Activated naive CD8-positive, alpha-beta T cell treated with anti-CD3 and anti-CD28 coated beads, Interleukin-2, amount 50 U/mL, for 16 hours (primary cell): Measurements from ENCODE around the gene TBC1D4.

Experiments used
- DNase-seq: peaks from one replicate; pipeline ENCODE4 v3.0.0-alpha.2; 2020; ENCODE audit warnings: low read depth, low spot score

TBC1D4 gene

GRCh38 chr13:75486146-75487062 is 4.4 kb upstream of the TBC1D4 start:
- DNase-seq, result no peak

GRCh38 chr13:75485286-75486062 is 3.5 kb upstream of the TBC1D4 start:
- DNase-seq, result no peak

GRCh38 chr13:75482820-75483079 is 781 bp upstream of the TBC1D4 start:
- no peak for DNase-seq

GRCh38 chr13:75481176-75482069 is 546 bp downstream of the TBC1D4 start:
- DNase-seq, result no peak

GRCh38 chr13:75480671-75481175 is 1.2 kb downstream of the TBC1D4 start:
- DNase-seq, result no peak

- no peak for DNase-seq
Measured at GRCh38 chr13:75479102-75479740, 2.7 kb downstream of the TBC1D4 start.

GRCh38 chr13:75478659-75479058 is 3.3 kb downstream of the TBC1D4 start:
- DNase-seq, result no peak

- DNase-seq, result no peak
Measured at GRCh38 chr13:75474956-75475355, 7.0 kb downstream of the TBC1D4 start.

- no peak for DNase-seq
Measured at GRCh38 chr13:75473468-75473867, 8.5 kb downstream of the TBC1D4 start.

GRCh38 chr13:75470676-75471075 is 11.3 kb downstream of the TBC1D4 start:
- no peak for DNase-seq

- no peak for DNase-seq
Measured at GRCh38 chr13:75469047-75469446, 12.9 kb downstream of the TBC1D4 start.

GRCh38 chr13:75468602-75469001 is 13.4 kb downstream of the TBC1D4 start:
- DNase-seq, result no peak

- no peak for DNase-seq
Measured at GRCh38 chr13:75468098-75468497, 13.9 kb downstream of the TBC1D4 start.

GRCh38 chr13:75467040-75467728 is 14.8 kb downstream of the TBC1D4 start:
- no peak for DNase-seq

GRCh38 chr13:75465236-75465635 is 16.7 kb downstream of the TBC1D4 start:
- DNase-seq, result no peak

- no peak for DNase-seq
Measured at GRCh38 chr13:75461314-75461713, 20.7 kb downstream of the TBC1D4 start.

- DNase-seq, result no peak
Measured at GRCh38 chr13:75460644-75461043, 21.3 kb downstream of the TBC1D4 start.

- no peak for DNase-seq
Measured at GRCh38 chr13:75458696-75459422, 23.1 kb downstream of the TBC1D4 start.

- DNase-seq, result no peak
Measured at GRCh38 chr13:75455962-75456361, 26.0 kb downstream of the TBC1D4 start.

GRCh38 chr13:75454497-75454896 is 27.5 kb downstream of the TBC1D4 start:
- no peak for DNase-seq
